Coronary artery (tissue), 2 donors: ENCODE data around the gene ASXL2.
A peak's percentile ranks its signal among the peaks of the same experiment; 100 is the strongest.

ENCODE experiments used
- DNase-seq: peaks from one replicate; pipeline ENCODE4 v3.0.0-alpha.2; 2017; ENCODE audit warnings: low spot score
- H3K27ac ChIP-seq, 2 donors: fragments of 200-600 bp; sonication (generic); one replicate each; pipeline ENCODE4 v1.5.1; 2016 to 2019
- H3K4me3 ChIP-seq: fragments of 200-600 bp; sonication (generic); 2 replicates; pipeline ENCODE4 v1.5.1; 2016; ENCODE audit warnings: mild to moderate bottlenecking, moderate library complexity
- CTCF ChIP-seq: fragments of 200-600 bp; sonication (generic); IDR thresholded peaks from one replicate; pipeline ENCODE4 v1.5.1; 2019; ENCODE audit warnings: antibody characterized with exemption

ASXL2 gene

GRCh38 chr2:25877431-25878360 is 591 bp downstream of the ASXL2 start:
- no peak for TF ChIP-seq CTCF
- H3K4me3 ChIP-seq: peak overlapping the region; percentile 94

GRCh38 chr2:25872134-25872533 is 6.2 kb downstream of the ASXL2 start:
- no peak overlapping the region for H3K27ac ChIP-seq
- no peak for TF ChIP-seq CTCF

More at GRCh38 chr2:25877431-25878360, 591 bp downstream of the ASXL2 start:
- peak; percentile 76 for DNase-seq
- peak overlapping the region; percentile 91 to 94 for H3K27ac ChIP-seq

GRCh38 chr2:25867396-25868003 is 10.8 kb downstream of the ASXL2 start:
- H3K4me3 ChIP-seq: no peak overlapping the region
- DNase-seq: no peak
- H3K27ac ChIP-seq: no peak overlapping the region
- no peak for TF ChIP-seq CTCF

More at GRCh38 chr2:25872134-25872533, 6.2 kb downstream of the ASXL2 start:
- DNase-seq: no peak
- no peak overlapping the region for H3K4me3 ChIP-seq

GRCh38 chr2:25856377-25856776 is 21.9 kb downstream of the ASXL2 start:
- Histone ChIP-seq H3K27ac (no peak overlapping the region), H3K4me3 (no peak overlapping the region)
- TF ChIP-seq CTCF: no peak
- no peak for DNase-seq

GRCh38 chr2:25855065-25855464 is 23.2 kb downstream of the ASXL2 start:
- no peak overlapping the region for H3K27ac ChIP-seq
- DNase-seq: no peak
- no peak for TF ChIP-seq CTCF
- no peak overlapping the region for H3K4me3 ChIP-seq

- Histone ChIP-seq H3K27ac (no peak overlapping the region), H3K4me3 (no peak overlapping the region)
- no peak for TF ChIP-seq CTCF
- no peak for DNase-seq
Observed at GRCh38 chr2:25854613-25855012, 23.7 kb downstream of the ASXL2 start.
